CD8-positive, alpha-beta memory T cell (primary cell): ENCODE data around the gene SLC18A3. TPM values are rescaled to one million over a fixed set of nuclear protein-coding genes. Genes with fewer than 3 reads are reported as not detected.

Experiments used
- CTCF ChIA-PET: fragments of 350-600 bp; sonication (Branson Sonifier 250); formaldehyde crosslinking; loops from one replicate; lab custom pipeline; 2021; ENCODE audit warnings: antibody characterized with exemption; lab: Charles Lee
- POLR2A ChIA-PET: fragments of 350-600 bp; sonication (Branson Sonifier 250); formaldehyde crosslinking; loops from one replicate; lab custom pipeline; 2021; ENCODE audit warnings: antibody characterized with exemption; lab: Charles Lee
- DNase-seq, 5 donors: peaks; one replicate each; pipeline versions ENCODE4 v3.0.0 to v3.0.0-alpha.2; 2020 to 2022; ENCODE audit warnings: mixed read lengths in 1 of 5
- H3K27ac ChIP-seq: one replicate; pipeline ENCODE4 v1.7.0; 2013; ENCODE audit warnings: low read depth, mild to moderate bottlenecking, low read length, moderate library complexity
- H3K27me3 ChIP-seq: 2 replicates; pipeline ENCODE4 v1.7.0; 2013; ENCODE audit warnings: low read length, mild to moderate bottlenecking; ENCODE audit not compliant: insufficient read depth, poor library complexity, severe bottlenecking
- H3K36me3 ChIP-seq: 2 replicates; pipeline ENCODE4 v1.7.0; 2013; ENCODE audit warnings: mild to moderate bottlenecking, low read length, moderate library complexity; ENCODE audit not compliant: insufficient read depth
- H3K4me1 ChIP-seq: 2 replicates; pipeline ENCODE4 v1.7.0; 2013; ENCODE audit warnings: mild to moderate bottlenecking, low read length, moderate library complexity; ENCODE audit not compliant: insufficient read depth
- H3K4me3 ChIP-seq: 2 replicates; pipeline ENCODE4 v1.7.0; 2013; ENCODE audit warnings: mild to moderate bottlenecking, low read length
- H3K9me3 ChIP-seq: 2 replicates; pipeline ENCODE4 v1.7.0; 2013; ENCODE audit warnings: mild to moderate bottlenecking, low read length
- H3K27ac Mint-ChIP-seq, 8 donors: one replicate each; pipeline ENCODE4 v1.8.0; 2020 to 2021; ENCODE audit warnings: mixed read lengths in 8 of 8, mild to moderate bottlenecking in 6 of 8, inconsistent platforms in 3 of 8, moderate library complexity in 3 of 8
- H3K27me3 Mint-ChIP-seq, 2 donors: one replicate each; pipeline ENCODE4 v1.8.0; 2020 to 2021; ENCODE audit warnings: mixed read lengths in 2 of 2, mild to moderate bottlenecking in 1 of 2, moderate library complexity in 1 of 2
- H3K36me3 Mint-ChIP-seq, 3 donors: one replicate each; pipeline ENCODE4 v1.8.0; 2020 to 2021; ENCODE audit warnings: mixed read lengths in 3 of 3, inconsistent platforms in 1 of 3, mild to moderate bottlenecking in 1 of 3
- H3K4me1 Mint-ChIP-seq, 3 donors: one replicate each; pipeline ENCODE4 v1.8.0; 2020 to 2021; ENCODE audit warnings: mixed read lengths in 3 of 3, inconsistent platforms in 1 of 3, mild to moderate bottlenecking in 1 of 3
- H3K4me3 Mint-ChIP-seq, 7 donors: one replicate each; pipeline ENCODE4 v1.8.0; 2020 to 2021; ENCODE audit warnings: mixed read lengths in 7 of 7, mild to moderate bottlenecking in 6 of 7, moderate library complexity in 4 of 7, inconsistent platforms in 2 of 7
- H3K9me3 Mint-ChIP-seq, 5 donors: one replicate each; pipeline ENCODE4 v1.8.0; 2020 to 2022; ENCODE audit warnings: mixed read lengths in 5 of 5, mild to moderate bottlenecking in 3 of 5, moderate library complexity in 2 of 5, inconsistent platforms in 1 of 5
- polyA plus RNA-seq: library from polyadenylated mRNA; unstranded; fragments of 300-500 nt; fragmentation: Illumina TruSeq; gene quantifications from one replicate; pipeline ENCODE4 v1.2.3, GENCODE V29; 2021
- total RNA-seq, 2 experiments: library from RNA; stranded (reverse); gene quantifications; one replicate each; pipeline ENCODE4 v1.2.3, GENCODE V29; 2021

SLC18A3 gene
- total and polyA plus RNA-seq, 3 experiments from 2014 or later, result not detected

GRCh38 chr10:49643241-49644034 is 33.3 kb downstream of the SLC18A3 start:
- H3K27ac ChIP-seq, result no peak overlapping the region
- no peaks in the 10 kb centered on the region for H3K36me3 Mint-ChIP-seq
- POLR2A ChIA-PET, result no interaction called here
- H3K4me3 ChIP-seq, result no peak overlapping the region
- no peaks in the 10 kb centered on the region for H3K27me3 ChIP-seq
- CTCF ChIA-PET, result no interaction called here
- DNase-seq, result no peak
- H3K4me1 Mint-ChIP-seq, result peaks cover 0 to 2% (median 2%) of the 10 kb centered on the region in 3 donors
- H3K36me3 ChIP-seq, result no peaks in the 10 kb centered on the region
- H3K27me3 Mint-ChIP-seq, result peaks cover 21 to 46% of the 10 kb centered on the region in 2 donors
- no peaks in the 10 kb centered on the region for H3K4me1 ChIP-seq
- H3K9me3 Mint-ChIP-seq, result no peaks in the 10 kb centered on the region
- no peak overlapping the region for H3K27ac Mint-ChIP-seq
- H3K9me3 ChIP-seq, result no peaks in the 10 kb centered on the region
- no peak overlapping the region for H3K4me3 Mint-ChIP-seq

- Mint-ChIP-seq H3K27ac (no peak overlapping the region), H3K27me3 (peaks cover 21 to 46% of the 10 kb centered on the region in 2 donors), H3K4me3 (no peak overlapping the region), H3K9me3 (no peaks in the 10 kb centered on the region), H3K36me3 (no peaks in the 10 kb centered on the region), H3K4me1 (peaks cover under 1 to 7% (median 4%) of the 10 kb centered on the region in 3 donors)
- Histone ChIP-seq H3K36me3 (no peaks in the 10 kb centered on the region), H3K4me1 (no peaks in the 10 kb centered on the region), H3K9me3 (no peaks in the 10 kb centered on the region), H3K27me3 (no peaks in the 10 kb centered on the region), H3K4me3 (no peak overlapping the region), H3K27ac (no peak overlapping the region)
- no peak for DNase-seq
- ChIA-PET CTCF (no interaction called here), POLR2A (no interaction called here)
Measured at GRCh38 chr10:49644035-49644646, 34.0 kb downstream of the SLC18A3 start.

DNA sequence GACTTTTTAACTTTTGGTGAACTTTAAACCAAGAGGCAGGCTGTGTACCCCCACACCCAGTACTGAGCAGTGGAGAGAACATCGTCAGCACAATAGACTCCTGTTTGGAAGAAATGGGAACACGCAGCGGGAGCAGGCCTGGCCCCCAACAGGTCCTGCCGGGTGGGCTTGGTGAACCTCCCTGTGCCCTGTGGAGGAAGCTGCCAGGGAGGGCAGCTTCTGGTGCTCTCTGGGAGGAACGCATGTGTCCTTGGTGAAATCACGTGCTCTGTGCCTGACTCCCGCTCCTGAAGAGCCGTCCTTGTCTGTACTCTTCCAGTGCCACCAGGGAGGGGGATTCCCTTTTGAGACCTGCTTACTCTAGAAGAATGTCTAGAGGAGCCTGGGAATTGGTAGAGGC is 35.3 kb downstream of the SLC18A3 start:
- H3K4me3 ChIP-seq, result no peak overlapping the region
- no peak overlapping the region for H3K27ac ChIP-seq
- no peaks in the 10 kb centered on the region for H3K4me1 ChIP-seq
- no peak for DNase-seq
- ChIA-PET POLR2A (no interaction called here), CTCF (no interaction called here)
- Mint-ChIP-seq H3K4me1 (peaks cover 4 to 18% (median 7%) of the 10 kb centered on the region in 3 donors), H3K27me3 (peaks cover 21 to 45% of the 10 kb centered on the region in 2 donors), H3K27ac (no peak overlapping the region), H3K9me3 (no peaks in the 10 kb centered on the region), H3K36me3 (no peaks in the 10 kb centered on the region), H3K4me3 (no peak overlapping the region)
- H3K36me3 ChIP-seq, result no peaks in the 10 kb centered on the region
- no peaks in the 10 kb centered on the region for H3K9me3 ChIP-seq
- no peaks in the 10 kb centered on the region for H3K27me3 ChIP-seq

DNA sequence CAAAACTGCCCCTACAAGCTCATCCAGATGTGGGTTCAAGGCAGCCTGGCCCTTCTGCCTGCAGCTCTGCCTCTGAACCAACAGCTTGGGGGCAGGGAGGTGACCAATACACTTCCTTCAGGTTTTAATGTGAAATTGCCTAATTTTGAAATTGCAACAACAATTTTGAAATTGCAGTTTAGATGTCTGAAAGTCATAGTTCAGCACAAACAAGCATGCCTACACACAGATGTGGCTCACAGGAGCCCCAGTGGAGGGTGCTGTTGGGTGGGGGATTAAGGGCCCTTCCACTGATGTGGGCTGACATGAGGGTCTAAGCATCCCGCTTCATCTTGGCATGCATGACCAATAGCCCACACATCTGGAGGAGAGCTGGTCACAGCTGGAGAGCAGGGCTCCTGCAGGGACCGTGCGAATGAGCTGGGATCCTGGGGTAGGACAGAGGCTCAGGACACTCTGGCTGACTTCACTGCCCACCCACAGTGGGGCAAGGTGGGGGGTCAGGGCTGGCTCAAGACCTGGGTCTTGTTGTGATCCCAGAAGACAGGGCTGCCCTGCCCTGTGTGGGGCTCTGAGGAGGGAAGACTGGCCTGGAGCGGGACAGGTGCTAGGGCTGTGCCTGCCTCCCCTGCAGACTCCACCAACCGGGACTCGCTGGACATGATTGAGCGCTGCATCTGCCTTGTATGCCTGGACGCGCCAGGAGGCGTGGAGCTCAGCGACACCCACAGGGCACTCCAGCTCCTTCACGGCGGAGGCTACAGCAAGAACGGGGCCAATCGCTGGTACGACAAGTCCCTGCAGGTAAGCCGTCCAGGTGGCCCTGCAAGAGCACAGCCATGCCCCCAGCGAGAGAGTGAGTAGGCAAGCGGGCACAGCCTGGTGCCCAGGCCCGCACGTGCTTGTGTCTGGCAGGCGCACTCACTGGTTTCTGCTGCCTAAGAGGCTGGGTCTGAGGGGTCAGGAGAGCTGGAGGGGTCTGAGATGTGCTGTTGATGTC is 36.1 kb downstream of the SLC18A3 start:
- Histone ChIP-seq H3K9me3 (no peaks in the 10 kb centered on the region), H3K27ac (no peak overlapping the region), H3K27me3 (no peaks in the 10 kb centered on the region), H3K4me3 (no peak overlapping the region), H3K36me3 (no peaks in the 10 kb centered on the region), H3K4me1 (no peaks in the 10 kb centered on the region)
- H3K4me3 Mint-ChIP-seq, result no peak overlapping the region
- POLR2A ChIA-PET, result no interaction called here
- DNase-seq, result no peak
- no peaks in the 10 kb centered on the region for H3K36me3 Mint-ChIP-seq
- peaks cover 4 to 18% (median 7%) of the 10 kb centered on the region in 3 donors for H3K4me1 Mint-ChIP-seq
- peaks cover 21 to 41% of the 10 kb centered on the region in 2 donors for H3K27me3 Mint-ChIP-seq
- no peak overlapping the region for H3K27ac Mint-ChIP-seq
- no peaks in the 10 kb centered on the region for H3K9me3 Mint-ChIP-seq
- CTCF ChIA-PET, result no interaction called here

- Histone ChIP-seq H3K27me3 (no peaks in the 10 kb centered on the region), H3K9me3 (no peaks in the 10 kb centered on the region), H3K4me1 (no peaks in the 10 kb centered on the region), H3K4me3 (no peak overlapping the region), H3K36me3 (no peaks in the 10 kb centered on the region), H3K27ac (no peak overlapping the region)
- H3K27ac Mint-ChIP-seq, result no peak overlapping the region
- no peak for DNase-seq
- POLR2A ChIA-PET, result no interaction called here
- H3K4me1 Mint-ChIP-seq, result peaks cover 4 to 18% (median 7%) of the 10 kb centered on the region in 3 donors
- CTCF ChIA-PET, result no interaction called here
- H3K36me3 Mint-ChIP-seq, result no peaks in the 10 kb centered on the region
- H3K9me3 Mint-ChIP-seq, result no peaks in the 10 kb centered on the region
- peaks cover 15 to 31% of the 10 kb centered on the region in 2 donors for H3K27me3 Mint-ChIP-seq
- no peak overlapping the region for H3K4me3 Mint-ChIP-seq
Measured at GRCh38 chr10:49647554-49647953, 37.4 kb downstream of the SLC18A3 start.

DNA sequence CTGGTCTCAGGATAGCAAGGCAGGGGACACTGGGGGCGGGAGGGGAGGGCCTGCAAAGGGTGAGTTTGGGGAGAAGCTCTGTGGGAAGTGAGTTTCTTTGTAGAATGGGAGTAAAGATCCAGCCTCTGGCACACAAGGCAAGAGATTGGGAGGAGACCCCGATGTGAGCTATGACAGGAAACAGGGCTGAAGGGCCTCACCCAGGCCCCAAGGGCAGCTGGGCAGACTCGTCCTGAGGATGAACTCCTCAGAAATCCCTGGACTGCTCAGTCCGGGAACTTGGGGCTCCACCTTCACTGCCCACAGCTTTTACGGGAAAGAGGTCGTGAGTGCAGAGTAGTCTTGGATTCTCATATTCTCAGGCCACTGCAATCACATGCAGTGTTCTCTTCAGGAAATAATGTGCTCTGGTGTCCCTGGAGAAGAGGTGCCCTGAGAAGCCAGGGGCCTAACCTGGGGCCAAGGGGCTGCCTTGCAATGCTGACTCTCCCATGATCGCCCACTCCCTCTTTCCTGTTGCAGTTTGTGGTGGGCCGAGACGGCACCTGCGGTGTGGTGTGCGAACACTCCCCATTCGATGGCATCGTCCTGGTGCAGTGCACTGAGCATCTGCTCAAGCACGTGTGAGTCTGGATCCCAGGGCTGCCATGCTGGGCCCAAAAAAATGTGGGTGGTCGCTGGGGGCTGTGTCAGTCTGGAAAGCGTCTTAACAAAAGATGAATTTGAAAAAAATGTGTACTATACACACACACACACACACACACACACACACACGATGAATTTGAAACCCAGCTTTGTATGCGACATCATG is 38.1 kb downstream of the SLC18A3 start:
- no peak overlapping the region for H3K27ac Mint-ChIP-seq
- H3K9me3 ChIP-seq, result no peaks in the 10 kb centered on the region
- H3K4me1 ChIP-seq, result no peaks in the 10 kb centered on the region
- H3K36me3 ChIP-seq, result no peaks in the 10 kb centered on the region
- POLR2A ChIA-PET, result no interaction called here
- H3K27me3 ChIP-seq, result no peaks in the 10 kb centered on the region
- H3K27me3 Mint-ChIP-seq, result peaks cover 10 to 32% of the 10 kb centered on the region in 2 donors
- no peak overlapping the region for H3K4me3 ChIP-seq
- CTCF ChIA-PET, result no interaction called here
- H3K4me3 Mint-ChIP-seq, result no peak overlapping the region
- peaks cover 0 to 2% (median 0%) of the 10 kb centered on the region in 5 donors for H3K9me3 Mint-ChIP-seq
- peaks cover 4 to 18% (median 7%) of the 10 kb centered on the region in 3 donors for H3K4me1 Mint-ChIP-seq
- no peak for DNase-seq
- no peaks in the 10 kb centered on the region for H3K36me3 Mint-ChIP-seq
- no peak overlapping the region for H3K27ac ChIP-seq

- Mint-ChIP-seq H3K27me3 (peaks cover 3 to 25% of the 10 kb centered on the region in 2 donors), H3K4me3 (peak overlapping the region in 2 of 7 donors; percentile 18 to 23), H3K36me3 (no peaks in the 10 kb centered on the region), H3K9me3 (peaks cover 0 to 2% (median 0%) of the 10 kb centered on the region in 5 donors), H3K27ac (no peak overlapping the region), H3K4me1 (peaks cover 4 to 18% (median 7%) of the 10 kb centered on the region in 3 donors)
- H3K9me3 ChIP-seq, result no peaks in the 10 kb centered on the region
- H3K27ac ChIP-seq, result no peak overlapping the region
- no peaks in the 10 kb centered on the region for H3K4me1 ChIP-seq
- no peaks in the 10 kb centered on the region for H3K36me3 ChIP-seq
- POLR2A ChIA-PET, result no interaction called here
- no peaks in the 10 kb centered on the region for H3K27me3 ChIP-seq
- no peak for DNase-seq
- CTCF ChIA-PET, result interaction anchor here (0.9 kb wide), 1 partner anchor 19 kb away, joined by 3 read pairs; no protein-coding TSS in a partner anchor
- H3K4me3 ChIP-seq, result no peak overlapping the region
Measured at GRCh38 chr10:49649294-49649693, 39.2 kb downstream of the SLC18A3 start.
